A204.1 (cell line): Measurements from ENCODE around the gene HLA-G.
"Not testable (repeated sequence)": the region's sequence is repeated elsewhere in the genome, so short reads cannot be mapped to it uniquely, and the experiment has no call there.

Experiments
- FAIRE-seq: peaks from 2 replicates; lab custom pipeline; 2012; peaks lifted over from hg19 to GRCh38; lab: Jason Lieb, UNC

Gene HLA-G

GRCh38 chr6:29875257-29875656 is 47.6 kb downstream of the HLA-G start:
- FAIRE-seq = no peak

- FAIRE-seq = not testable (repeated sequence)
Observed at GRCh38 chr6:29875734-29876133, 48.1 kb downstream of the HLA-G start.
